ENCODE measurements around the gene GIPC3.

Gene GIPC3, protein sequence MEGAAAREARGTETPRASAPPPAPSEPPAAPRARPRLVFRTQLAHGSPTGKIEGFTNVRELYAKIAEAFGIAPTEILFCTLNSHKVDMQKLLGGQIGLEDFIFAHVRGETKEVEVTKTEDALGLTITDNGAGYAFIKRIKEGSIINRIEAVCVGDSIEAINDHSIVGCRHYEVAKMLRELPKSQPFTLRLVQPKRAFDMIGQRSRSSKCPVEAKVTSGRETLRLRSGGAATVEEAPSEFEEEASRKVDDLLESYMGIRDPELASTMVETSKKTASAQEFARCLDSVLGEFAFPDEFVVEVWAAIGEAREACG

GRCh38 chr19:3585301-3586126 lies at the start of gene GIPC3:
Gene GIPC3 (plus strand): TSS chr19:3585478. CDS start chr19:3585598, 120 bp downstream.
- DNase-seq = no peak

DNA sequence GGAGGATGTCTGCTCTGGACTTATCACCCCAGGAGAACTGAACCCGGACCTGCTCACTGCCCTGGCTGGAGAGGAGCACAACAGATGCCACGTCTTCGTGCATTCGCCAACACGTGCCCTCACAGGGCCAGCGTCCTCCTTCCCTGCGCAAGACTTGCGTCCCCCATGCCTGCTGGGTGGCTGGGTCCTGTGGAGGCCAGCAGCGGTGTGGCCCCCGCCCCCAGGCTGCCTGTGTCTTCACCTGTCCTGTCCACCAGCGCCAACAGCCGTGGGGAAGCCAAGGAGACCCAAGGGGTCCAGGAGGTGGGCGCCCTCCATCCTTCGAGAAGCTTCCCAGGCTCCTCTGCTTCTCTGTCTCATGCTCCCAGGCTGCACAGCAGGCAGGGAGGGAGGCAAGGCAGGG lies 49.7 kb upstream of the GIPC3 start:
- DNase-seq = no peak

DNA sequence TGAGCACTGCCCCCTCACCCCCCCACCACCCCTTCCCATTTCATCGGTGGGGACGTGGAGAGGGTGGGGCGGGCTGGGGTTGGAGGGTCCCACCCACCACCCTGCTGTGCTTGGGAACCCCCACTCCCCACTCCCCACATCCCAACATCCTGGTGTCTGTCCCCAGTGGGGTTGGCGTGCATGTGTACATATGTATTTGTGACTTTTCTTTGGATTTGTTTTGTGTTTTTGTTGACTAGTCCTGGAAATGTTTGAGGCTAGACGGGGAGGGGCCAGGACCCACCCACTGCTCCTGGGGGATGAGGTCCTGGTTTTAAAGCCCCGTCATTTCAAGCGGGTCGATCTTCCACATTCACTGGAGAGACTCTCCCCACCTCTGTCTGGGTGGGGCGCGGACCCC lies 49.3 kb upstream of the GIPC3 start:
- DNase-seq = no peak

GRCh38 chr19:3536429-3537100 lies 48.7 kb upstream of the GIPC3 start:
- no peak for DNase-seq

GRCh38 chr19:3537101-3537437 lies 48.2 kb upstream of the GIPC3 start:
- no peak for DNase-seq

DNA sequence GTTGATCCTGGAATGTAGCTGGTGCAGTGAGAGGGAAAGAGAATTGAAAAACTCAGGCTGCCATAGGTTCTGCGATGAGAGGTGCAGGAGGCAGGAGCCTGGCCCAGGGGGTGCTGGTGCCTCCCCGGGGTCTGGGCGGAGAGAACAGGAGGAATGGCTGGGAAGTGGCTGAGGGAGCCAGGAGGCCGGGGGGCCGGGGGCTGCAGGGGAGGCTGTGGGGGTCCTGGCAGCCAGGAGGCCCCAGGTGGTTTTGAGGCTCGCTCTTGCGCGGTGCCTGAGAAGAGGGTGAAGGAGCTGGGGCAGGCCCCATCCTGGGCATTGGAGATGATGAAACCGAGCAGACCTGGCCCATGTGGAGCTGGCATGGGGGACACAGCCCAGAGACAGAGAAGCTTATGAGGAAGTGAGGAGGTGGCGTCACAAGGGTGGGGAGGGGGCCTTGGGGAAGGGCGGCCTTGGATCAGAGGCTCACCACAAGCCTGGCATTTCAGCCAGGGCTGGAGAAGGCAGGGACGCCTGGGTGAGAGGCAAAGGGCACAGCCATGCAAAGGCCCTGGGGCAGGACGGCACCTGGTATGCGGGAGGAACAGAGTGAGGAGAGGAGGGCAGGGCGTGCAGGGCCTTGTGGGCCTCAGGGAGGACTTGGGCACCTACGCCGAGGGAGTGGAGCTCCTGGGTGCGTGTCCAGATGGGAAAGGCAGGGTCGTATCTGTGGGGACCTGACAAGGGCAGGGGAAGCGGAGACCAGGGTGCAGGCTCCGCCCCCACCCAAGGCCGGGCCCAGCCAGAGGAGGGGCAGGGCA lies 47.6 kb upstream of the GIPC3 start:
- no peak for DNase-seq

GRCh38 chr19:3538258-3538929 lies 46.9 kb upstream of the GIPC3 start:
- no peak for DNase-seq

- no peak for DNase-seq
Measured at GRCh38 chr19:3538965-3539755, 46.1 kb upstream of the GIPC3 start, which contains the start of gene TEKTIP1. Gene TEKTIP1 (plus strand): TSS chr19:3539174. CDS start chr19:3539178, 4 bp downstream.

- DNase-seq = no peak
Measured at GRCh38 chr19:3539756-3540118, 45.5 kb upstream of the GIPC3 start.

DNA sequence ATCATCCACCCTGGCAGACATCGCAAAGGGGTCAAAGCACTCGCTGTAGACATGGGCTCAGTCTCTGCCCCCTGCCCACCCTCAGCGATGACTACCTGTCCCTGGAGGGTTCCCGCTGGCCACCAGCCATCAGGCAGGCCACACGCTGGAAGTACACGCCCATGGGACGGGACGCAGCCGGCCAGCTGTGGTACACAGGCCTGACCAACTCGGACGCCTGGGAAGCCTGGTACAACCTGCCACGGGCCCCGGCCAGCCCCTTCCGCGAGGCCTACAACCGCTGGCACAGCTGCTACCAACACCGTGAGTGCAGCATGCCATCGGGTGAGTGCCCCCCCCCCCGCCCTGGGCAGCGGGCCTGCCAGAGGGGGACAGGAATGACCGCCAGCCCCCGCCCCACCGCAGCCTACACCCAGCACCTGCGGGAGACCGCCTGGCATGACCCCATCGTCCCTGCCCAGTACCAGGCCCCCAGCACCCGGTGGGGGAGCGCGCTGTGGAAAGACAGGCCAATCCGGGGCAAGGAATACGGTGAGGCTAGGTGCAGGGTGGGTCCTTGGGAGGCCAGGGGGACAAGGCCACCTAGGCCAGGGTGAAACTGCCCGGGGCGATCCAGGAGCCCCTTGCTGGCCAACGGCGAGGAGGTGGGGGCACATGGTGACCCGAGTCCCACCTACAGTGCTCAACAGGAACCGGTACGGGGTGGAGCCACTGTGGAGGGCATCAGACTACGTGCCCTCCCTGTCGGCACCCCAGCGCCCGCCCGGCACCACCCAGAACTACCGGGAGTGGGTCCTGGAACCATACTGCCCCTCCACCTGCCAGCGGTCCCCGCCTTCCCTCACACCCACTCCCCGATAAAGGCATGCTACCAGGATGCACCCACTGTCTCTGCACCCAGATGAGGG lies 41.9 kb upstream of the GIPC3 start:
- no peak for DNase-seq

GRCh38 chr19:3544058-3544376 lies 41.3 kb upstream of the GIPC3 start:
- DNase-seq = no peak

DNA sequence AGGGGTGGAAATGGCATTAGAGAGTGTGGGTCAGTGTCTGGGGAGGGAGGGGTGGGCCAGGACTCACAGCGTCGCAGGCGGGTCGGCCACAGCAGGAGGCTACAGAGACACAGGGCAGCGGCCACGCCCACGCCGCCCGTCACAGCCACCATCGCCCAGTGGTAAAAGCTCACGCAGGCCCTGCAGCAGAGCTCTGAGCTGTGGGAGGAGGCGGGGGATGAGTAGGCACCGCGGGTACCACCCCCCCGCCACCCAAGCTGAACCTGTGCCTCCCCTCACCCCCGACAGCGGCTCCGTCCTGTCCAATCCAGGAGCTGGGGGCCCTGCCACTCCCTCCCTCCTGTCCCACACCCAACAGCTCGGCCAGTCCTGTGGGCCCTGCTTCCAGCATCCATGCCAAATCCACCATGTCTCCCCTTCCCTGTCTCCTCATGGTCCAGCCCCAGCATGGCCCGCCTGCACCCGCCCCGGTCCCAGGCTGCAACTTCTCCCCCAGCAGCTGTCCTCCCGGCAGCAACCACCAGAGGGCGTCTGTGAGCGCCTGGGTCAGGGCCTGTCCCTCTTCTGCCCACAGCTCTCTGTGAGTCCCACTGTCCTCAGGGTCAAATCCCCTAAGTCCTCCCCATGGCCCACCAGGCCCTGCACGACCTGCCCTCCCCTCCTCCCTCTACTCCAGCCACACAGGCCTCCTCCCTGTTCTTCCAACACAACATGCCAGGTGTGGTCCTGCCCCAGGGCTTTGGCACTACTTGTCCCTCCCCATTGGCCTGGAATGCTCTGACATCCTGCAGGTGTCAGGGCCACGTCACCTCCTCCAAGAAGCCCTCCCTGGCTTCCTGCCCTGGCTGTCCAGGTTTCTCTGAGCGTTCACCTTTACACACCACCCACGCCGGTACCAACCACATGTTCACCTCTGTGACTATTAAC lies 40.3 kb upstream of the GIPC3 start:
- peak; percentile 2 for DNase-seq

DNA sequence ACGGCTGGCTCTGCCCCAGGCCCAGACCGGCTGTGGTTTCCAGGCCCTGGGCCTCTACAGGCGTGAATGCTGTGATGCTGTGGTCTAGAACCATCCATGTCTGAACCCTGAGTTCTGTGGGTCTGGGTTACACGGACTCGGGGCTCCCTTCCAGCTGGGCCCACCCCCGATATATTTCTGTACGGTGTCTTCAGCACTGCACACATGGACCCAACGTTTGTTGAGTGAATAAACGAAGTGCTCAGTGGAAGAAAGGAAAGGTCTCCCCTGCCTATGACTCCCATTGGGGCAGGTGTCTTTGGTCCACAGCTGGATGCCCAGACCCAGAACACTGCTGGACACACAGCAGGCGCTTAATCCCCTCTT lies 39.6 kb upstream of the GIPC3 start:
- DNase-seq = no peak

GRCh38 chr19:3546119-3546518 lies 39.2 kb upstream of the GIPC3 start:
- no peak for DNase-seq

GRCh38 chr19:3547301-3547731 lies 38.0 kb upstream of the GIPC3 start:
- DNase-seq = no peak

DNA sequence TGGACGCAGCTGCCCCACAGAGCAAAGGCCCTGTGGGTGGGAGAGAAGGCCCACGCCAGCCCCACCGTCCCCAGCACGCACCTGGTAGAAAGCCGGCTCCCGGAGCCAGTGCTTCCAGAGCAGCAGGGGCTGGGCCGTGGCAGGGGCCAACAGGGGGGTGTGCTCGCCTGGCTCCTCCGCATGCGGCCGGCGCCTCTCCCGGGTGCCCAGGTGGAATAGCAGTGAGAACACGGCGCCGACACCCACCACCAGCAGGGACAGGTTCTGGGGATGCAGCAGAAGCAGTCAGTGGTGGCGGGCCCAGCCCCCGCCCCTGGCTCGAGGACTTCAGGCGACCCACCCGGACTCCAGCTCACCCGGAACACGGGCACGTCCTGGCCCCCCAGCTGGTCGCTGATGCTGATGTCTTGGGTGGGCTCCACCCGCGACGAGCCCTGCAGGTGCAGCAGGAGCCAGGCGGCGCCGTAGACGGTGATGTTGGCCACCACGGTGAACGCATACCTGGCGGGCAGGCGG lies 37.5 kb upstream of the GIPC3 start:
- DNase-seq = no peak

DNA sequence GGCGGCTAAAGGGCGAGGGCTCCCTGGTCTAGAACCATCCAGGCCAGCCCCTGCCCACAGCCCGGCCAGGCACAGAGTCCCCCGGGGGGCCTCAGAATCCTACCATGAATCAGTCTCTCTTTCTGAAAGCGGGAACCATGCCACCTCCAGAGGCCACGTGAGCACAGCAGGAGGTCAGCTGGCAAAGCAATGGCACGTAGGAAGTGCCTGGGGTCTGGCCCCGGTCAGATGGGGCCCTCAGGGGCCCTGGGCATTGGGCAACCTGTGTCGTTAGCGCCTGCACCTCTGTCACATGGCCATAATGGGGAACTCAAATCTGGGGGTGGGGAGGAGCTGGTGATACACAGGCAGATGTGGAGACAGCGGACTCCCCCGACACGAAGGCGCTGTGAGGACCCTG lies 36.7 kb upstream of the GIPC3 start:
- no peak for DNase-seq

- no peak for DNase-seq
Measured at GRCh38 chr19:3549816-3550215, 35.5 kb upstream of the GIPC3 start.
